ENCODE results near the gene PAK5.

Gene PAK5

DNA sequence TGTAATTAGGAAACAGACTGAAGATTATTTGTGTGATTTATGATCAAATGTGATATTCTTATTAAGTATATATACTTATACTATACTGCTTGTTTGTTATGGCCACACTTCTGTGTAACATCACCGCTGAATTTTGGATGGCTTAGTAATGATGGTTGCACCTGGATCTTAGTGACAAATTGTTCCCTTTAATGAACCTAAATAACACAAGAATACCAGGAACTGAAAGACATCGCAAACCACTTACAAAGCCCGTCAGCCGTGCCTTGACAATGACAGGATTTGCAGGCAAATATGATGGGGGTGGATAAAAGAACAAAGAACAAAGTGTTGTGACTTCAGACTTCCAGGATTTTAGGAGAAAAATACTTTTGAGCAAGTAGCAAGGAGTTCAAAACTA lies 257.4 kb downstream of the PAK5 start:
- FAIRE-seq: no peak

DNA sequence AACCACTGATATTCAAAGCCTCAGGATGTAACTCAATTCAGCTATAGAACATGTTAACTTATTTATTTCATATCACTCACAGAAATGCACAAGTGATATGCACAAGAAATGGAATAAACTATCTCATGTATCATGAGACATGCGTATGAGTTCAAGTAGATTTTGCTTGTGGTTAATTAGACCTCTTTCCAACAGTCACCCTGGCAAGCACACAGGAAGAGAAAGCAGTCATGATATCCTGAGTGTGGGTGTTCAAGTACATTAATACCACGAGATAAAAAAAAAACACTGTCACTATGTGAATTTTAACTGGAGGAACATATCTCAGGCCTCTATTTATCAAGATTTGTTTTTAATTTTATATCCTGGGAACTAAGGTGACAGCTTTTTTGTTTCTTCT lies 260.3 kb downstream of the PAK5 start:
- no peak for DNase-seq (ENCODE audit: insufficient read length, low spot score)
- TF ChIP-seq POLR2A (IDR thresholded peaks at IDR 0.05; ENCODE audit: low read depth, low read length): no peak
- FAIRE-seq: no peak

More for the DNA sequence above, 257.4 kb downstream of the PAK5 start:
- no peak for TF ChIP-seq POLR2A (IDR thresholded peaks at IDR 0.05; ENCODE audit: low read depth, low read length)
- DNase-seq (ENCODE audit: insufficient read length, low spot score): no peak

DNA sequence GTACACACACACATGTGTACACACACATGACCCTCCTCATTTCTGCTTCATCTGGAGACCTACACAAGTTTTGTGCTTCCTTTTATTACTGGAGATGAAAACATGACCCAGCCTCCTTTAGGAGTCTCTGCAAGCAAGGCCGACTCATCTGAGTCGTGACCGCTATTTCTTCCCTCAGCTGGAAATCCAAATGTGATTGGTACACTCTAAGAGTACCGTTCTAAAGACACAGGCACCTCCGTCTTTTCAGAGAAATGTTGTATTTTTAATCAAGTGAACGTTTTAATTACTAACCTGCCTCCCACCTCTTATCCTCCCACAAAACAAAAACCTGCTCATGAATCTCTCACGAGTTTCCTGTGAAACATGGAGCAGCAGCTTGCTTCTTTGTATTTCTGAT lies 261.5 kb downstream of the PAK5 start:
- no peak for DNase-seq (ENCODE audit: insufficient read length, low spot score)
- TF ChIP-seq POLR2A (IDR thresholded peaks at IDR 0.05; ENCODE audit: low read depth, low read length): no peak
- FAIRE-seq: no peak

DNA sequence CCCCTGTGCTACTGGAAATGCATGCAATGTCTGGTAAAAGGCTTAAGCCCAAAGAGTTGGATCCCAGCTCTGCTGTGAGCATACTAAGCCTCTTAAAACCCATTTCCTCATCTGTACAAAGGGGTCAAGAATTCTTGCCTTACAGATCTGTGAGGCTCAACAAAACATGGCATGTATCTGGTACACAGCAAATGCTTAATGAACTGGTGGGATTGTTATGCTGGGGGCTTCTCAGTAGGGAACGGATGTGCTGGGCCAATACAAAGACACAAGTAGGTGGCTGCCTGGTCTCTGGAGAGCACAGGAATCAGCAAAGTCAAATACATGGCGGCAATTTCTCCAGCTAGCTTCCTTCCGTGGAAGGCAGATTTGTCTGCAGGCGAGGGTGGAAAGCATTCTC lies 262.2 kb downstream of the PAK5 start:
- no peak for FAIRE-seq
- TF ChIP-seq POLR2A (IDR thresholded peaks at IDR 0.05; ENCODE audit: low read depth, low read length): no peak

DNA sequence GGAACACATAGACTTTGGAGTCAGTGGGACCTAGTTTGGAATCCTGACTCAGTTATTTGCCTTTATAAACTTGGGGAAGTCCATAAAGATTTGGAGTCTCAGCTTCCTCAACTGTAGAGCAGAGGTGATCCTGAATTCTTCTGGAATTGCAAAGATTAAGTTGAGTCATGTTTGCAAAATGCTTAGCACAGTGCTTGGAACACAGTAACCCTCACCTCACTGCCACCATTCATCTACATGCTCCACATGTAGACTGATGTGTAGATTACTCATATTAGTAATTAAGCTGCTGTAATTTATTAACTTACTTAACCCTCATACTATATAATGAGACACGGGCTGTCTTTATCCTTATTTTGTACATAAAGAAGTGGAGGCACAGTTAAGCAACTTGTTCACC lies 263.0 kb downstream of the PAK5 start:
- FAIRE-seq (no peak), DNase-seq (ENCODE audit: insufficient read length, low spot score) (no peak)
- no peak for TF ChIP-seq POLR2A (IDR thresholded peaks at IDR 0.05; ENCODE audit: low read depth, low read length)

More for the DNA sequence above, 262.2 kb downstream of the PAK5 start:
- DNase-seq (ENCODE audit: insufficient read length, low spot score): no peak

DNA sequence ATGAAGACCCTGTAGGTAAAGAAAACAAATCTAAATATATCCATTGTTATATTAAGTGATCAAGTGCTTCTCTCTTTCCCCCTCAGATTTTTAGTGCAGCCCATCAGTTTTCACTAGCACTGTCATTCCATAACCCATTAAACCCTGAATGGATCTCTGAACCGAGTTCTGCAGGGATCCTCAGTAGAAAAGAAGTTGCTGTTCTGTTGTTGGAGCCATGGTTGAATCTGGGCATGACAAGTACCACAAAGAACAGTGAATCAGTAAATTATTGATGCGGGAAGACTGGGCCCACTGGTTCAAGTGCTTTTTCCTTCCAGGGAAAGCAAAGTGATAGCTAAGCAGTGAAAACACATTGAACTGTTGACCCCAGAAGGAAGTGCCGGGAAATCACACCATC lies 264.1 kb downstream of the PAK5 start:
- DNase-seq (ENCODE audit: insufficient read length, low spot score) (no peak), FAIRE-seq (no peak)
- TF ChIP-seq POLR2A (IDR thresholded peaks at IDR 0.05; ENCODE audit: low read depth, low read length): no peak

DNA sequence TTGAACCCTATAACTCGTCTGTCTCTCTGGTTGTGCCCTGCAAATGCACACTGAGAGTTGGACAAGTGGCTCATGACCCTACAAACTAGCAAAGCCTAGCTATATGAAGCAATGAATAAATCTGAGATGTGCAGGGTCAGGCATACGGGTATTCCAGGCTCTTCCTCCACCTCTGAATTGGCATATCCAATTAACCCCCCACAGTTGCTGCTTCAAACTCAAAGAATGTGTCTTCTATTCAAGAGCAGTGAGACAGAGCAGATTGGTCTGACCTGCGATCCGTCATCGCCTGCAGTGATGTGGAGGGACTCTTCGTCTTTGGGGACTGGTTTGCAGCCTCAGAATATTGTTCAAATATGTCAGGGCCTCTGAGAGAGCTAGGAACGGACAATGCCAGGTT lies 264.7 kb downstream of the PAK5 start:
- FAIRE-seq: no peak
- DNase-seq (ENCODE audit: insufficient read length, low spot score): no peak
- TF ChIP-seq POLR2A (IDR thresholded peaks at IDR 0.05; ENCODE audit: low read depth, low read length): no peak

DNA sequence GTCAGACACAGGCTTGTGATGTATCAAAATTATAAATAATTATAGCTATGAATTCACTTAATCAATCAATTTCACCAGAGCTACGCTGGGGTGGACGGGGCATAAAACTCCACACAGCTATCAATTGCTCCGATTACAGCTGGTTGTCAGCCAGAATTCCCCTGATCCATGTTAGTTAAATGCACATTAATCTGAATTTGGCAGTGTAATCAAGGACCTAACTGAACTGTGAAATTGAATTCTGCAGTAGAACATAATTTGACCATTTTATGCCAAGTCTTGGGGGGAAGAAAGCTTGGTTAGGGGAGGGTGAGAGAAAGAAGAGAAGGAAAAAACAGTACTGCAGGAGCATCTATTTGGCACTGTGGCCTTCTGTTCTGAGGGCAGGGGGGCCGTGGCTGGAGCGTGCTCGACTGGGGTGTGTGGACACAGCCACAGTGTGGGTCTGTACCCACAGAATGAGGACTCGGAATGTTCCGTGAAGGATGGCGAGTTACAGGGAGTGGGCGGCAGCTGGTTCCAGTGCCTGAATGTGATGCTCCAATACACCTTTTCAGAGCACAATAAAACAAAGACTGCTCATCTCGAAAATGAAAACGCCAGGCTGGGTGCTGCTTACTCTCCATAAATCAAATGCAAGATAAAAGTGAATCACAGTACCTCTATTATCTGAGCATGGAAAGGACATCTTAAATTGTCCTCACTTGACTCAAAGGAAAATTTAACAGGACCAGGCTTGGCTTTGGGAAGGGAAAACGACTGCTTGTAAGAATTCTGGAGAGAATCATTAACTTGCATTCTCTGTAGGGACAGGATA lies 265.3 kb downstream of the PAK5 start:
- TF ChIP-seq POLR2A (IDR thresholded peaks at IDR 0.05; ENCODE audit: low read depth, low read length): no peak
- FAIRE-seq (no peak), DNase-seq (ENCODE audit: insufficient read length, low spot score) (no peak)

DNA sequence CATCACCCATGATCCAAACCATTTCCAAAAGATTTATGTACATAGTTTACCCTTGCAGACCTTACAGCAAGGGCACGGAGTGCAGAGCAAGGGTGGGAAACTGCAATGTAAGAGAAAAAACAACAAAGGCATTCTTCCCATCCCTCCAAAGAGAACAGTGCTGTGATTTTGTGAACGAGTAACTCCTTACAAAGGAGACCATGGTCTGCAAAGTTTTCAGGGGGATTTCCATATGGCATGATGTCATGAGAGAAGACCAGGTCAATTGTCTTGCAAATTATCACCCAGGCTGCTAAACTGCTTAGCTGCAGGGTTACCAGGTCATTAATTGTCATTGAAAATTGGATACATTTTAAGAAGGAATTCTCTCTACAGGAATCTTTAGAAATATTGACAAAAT lies 266.2 kb downstream of the PAK5 start:
- no peak for TF ChIP-seq POLR2A (IDR thresholded peaks at IDR 0.05; ENCODE audit: low read depth, low read length)
- FAIRE-seq (no peak), DNase-seq (ENCODE audit: insufficient read length, low spot score) (no peak)

DNA sequence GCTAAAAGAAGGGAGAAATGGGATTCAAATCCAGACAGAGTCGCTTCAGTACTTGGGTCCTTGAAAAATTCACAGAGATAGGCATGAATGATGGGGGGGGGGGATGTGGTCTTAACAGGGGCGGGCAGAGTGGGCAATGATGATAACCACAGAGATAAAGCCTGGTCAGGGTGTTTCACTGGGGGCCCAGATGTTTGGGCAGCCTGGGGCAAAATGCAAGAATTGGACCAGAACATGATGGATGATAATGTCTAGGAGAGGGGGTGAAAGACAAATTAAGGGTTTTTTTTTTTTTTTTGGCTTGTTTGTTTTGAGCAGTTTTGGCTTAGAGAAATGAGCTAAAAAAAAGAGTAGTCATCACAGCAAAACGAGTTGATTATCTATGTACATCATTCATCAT lies 267.1 kb downstream of the PAK5 start:
- FAIRE-seq (no peak), DNase-seq (ENCODE audit: insufficient read length, low spot score) (no peak)
- no peak for TF ChIP-seq POLR2A (IDR thresholded peaks at IDR 0.05; ENCODE audit: low read depth, low read length)

DNA sequence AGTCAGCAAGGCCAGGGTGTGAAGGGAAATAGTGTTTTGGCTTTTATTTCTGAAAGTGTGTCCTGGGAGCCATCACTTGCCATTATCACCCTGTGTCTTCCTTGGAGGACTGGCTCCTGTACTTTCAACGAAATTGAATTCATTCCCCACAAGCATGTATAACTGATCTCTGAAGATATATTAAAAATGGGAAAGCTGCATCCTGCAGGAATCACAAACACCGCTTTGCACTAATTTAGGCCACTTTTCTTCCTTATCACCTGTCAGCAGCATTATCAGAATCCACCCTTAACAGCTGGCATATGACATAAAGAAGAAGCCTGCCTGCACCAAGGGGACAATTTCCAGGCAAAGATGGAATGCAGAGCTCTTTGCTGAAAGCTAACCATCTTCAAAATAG lies 268.3 kb downstream of the PAK5 start:
- FAIRE-seq (no peak), DNase-seq (ENCODE audit: insufficient read length, low spot score) (no peak)

DNA sequence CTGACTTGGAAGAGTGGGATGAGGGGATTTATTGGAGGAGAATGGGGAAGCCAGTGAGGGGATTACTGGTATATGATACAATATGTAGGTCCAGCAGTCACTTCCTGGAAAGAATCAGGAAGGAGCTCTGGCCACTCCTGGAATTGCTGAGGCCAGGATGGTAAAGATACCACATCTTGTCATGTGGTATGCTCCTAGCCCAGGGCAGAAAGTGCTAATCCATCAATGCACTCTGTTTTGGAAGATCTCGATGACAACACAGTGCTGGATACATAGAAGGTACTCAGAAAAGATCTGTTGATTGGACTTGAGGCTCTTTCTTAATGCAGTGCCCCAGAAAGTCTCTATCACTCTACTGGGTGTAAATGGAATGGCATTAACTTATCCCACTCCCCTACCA lies 271.9 kb downstream of the PAK5 start:
- DNase-seq (ENCODE audit: insufficient read length, low spot score) (no peak), FAIRE-seq (no peak)
- no peak for TF ChIP-seq POLR2A (IDR thresholded peaks at IDR 0.05; ENCODE audit: low read depth, low read length)

More for the DNA sequence above, 268.3 kb downstream of the PAK5 start:
- no peak for TF ChIP-seq POLR2A (IDR thresholded peaks at IDR 0.05; ENCODE audit: low read depth, low read length)

DNA sequence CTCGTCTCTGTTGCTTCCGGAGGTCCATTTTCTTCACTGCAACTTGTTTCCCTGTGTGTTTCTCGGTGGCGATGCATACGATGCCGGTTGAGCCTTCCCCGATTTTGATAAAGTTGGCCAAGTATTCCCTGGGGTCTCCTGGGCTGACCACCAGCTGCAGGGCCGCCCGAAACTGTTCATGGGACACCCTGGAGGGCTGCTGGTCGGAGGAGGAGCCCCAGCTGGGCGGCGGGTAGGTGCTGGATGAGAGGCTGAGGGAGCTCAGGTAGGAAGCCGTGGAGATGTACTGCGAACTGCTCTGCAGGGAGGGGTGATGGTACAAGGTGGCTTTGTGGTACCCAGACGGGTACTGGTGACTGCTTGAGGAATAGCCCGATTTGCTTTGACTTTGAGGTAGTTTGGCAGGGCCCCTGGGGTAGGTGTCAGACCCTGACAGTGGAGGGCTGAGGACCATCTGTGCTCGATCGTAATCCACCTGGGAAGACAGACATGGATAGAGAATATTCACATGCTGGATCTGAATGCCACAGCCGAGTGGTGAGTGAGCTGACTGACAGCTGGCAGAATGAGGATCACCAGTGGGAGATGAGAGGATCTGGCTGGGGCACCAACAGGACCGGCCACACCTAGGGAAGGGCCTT lies 272.8 kb downstream of the PAK5 start:
- no peak for TF ChIP-seq POLR2A (IDR thresholded peaks at IDR 0.05; ENCODE audit: low read depth, low read length)
- no peak for FAIRE-seq
- no peak for DNase-seq (ENCODE audit: insufficient read length, low spot score)

DNA sequence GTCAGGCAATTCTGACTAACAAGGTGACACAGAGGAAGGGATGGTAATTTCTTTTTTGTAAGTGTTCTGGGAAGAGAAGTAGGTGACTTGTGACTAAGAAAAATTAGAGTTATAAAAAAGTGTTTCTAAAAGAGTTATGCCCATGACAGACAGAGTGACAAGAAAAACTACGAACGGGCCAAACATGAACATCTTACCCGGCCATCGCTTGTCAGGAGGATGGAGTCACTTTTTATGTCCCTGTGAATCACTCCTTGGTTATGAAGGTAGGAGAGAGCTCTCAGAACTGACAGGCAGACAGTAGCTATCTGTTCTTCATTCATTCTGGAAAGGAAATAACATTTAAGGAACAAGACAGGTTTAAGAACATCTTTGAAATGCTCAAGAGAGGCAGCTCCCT lies 281.5 kb downstream of the PAK5 start:
- DNase-seq (ENCODE audit: insufficient read length, low spot score): no peak
- no peak for TF ChIP-seq POLR2A (IDR thresholded peaks at IDR 0.05; ENCODE audit: low read depth, low read length)
- FAIRE-seq: no peak

DNA sequence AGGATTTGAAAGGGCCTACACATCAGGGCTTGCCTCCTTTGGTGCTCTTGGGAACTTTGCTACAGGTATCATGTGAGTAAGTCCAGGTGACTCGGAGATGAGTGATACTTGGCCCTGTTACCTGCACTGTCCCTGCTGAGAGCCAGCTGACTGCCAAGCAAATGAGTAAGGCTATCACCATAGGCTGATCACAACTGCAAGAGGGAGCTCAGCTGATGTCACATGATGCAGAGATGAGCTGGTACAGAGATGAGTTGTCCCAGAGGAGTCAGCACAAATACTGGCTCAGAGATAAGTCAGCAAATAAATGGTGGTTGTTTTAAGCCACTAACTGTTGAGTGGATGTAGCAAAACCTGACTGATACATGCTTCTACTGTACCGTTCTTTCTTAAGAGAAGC lies 283.1 kb downstream of the PAK5 start:
- DNase-seq (ENCODE audit: insufficient read length, low spot score) (no peak), FAIRE-seq (no peak)
- no peak for TF ChIP-seq POLR2A (IDR thresholded peaks at IDR 0.05; ENCODE audit: low read depth, low read length)
